Stimulated activated naive CD8-positive, alpha-beta T cell treated with anti-CD3 and anti-CD28 coated beads, Interleukin-15, amount 100 ng/mL, for 72 hours (primary cell): ENCODE results near the gene MAP6.

Experiments used
- ATAC-seq: fragments of 150-1000 bp; cut with Tn5 transposase; 2 replicates; pipeline ENCODE4 v1.10.0; 2021; ENCODE audit warnings: mild to moderate bottlenecking, moderate library complexity
- DNase-seq, 2 donors: peaks; one replicate each; pipeline ENCODE4 v3.0.0; 2021 to 2022
- H3K27ac Mint-ChIP-seq, 2 donors: one replicate each; pipeline ENCODE4 v1.8.0; 2022; ENCODE audit warnings: mild to moderate bottlenecking in 2 of 2, mixed read lengths in 2 of 2, moderate library complexity in 2 of 2
- H3K27me3 Mint-ChIP-seq: one replicate; pipeline ENCODE4 v1.8.0; 2022; ENCODE audit warnings: mixed read lengths
- H3K4me1 Mint-ChIP-seq: one replicate; pipeline ENCODE4 v1.8.0; 2022; ENCODE audit warnings: mild to moderate bottlenecking, mixed read lengths
- H3K4me3 Mint-ChIP-seq, 2 donors: one replicate each; pipeline ENCODE4 v1.8.0; 2022; ENCODE audit warnings: mild to moderate bottlenecking in 2 of 2, mixed read lengths in 2 of 2, moderate library complexity in 1 of 2
- H3K9me3 Mint-ChIP-seq, 2 donors: one replicate each; pipeline ENCODE4 v1.8.0; 2022; ENCODE audit warnings: mixed read lengths in 2 of 2

Gene MAP6

DNA sequence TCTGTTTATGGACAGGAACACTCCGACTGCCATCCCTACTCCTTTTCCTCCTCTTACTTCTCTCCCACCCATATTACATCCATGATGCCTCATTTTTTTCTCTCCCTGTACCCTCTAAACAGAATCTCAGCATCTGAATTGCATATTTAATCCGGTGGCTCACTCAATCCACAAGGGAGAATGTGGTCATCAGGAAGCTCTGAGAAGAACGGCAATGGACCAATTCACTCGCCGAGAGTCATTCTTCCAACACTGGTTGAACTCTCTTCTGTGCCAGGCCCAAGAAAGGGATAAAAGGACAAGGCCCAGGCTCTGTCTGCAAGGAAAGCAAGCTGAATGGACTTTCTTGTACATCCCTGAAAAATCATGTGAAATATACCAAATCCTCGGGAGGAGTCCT lies 15.9 kb downstream of the MAP6 start:
- H3K27ac Mint-ChIP-seq, result no peak overlapping the region
- H3K9me3 Mint-ChIP-seq, result no peaks in the 10 kb centered on the region
- DNase-seq, result no peak
- ATAC-seq, result no peak
- peaks cover 10% of the 10 kb centered on the region for H3K27me3 Mint-ChIP-seq
- no peak overlapping the region for H3K4me3 Mint-ChIP-seq
- peaks cover 16% of the 10 kb centered on the region for H3K4me1 Mint-ChIP-seq

DNA sequence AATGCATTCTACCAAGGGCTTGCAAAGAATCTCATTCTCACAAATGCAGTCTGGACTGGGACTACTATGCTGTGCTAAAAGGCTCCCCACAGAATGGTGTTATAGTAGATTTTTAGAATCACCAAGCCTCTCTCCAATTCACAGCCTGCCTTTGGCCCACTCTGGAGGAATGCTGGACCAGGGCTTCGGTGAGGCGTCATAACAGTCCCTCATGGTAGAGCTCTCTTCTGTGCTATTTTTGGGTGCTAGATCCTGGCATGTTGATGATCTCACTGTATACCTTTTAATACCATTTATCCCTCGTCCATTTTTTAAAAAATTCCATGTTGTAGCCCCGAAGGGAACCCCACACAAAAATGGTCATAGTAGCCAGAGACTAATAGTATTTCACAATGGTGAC lies 17.6 kb downstream of the MAP6 start:
- DNase-seq (no peak), ATAC-seq (no peak)
- Mint-ChIP-seq H3K9me3 (no peaks in the 10 kb centered on the region), H3K4me3 (no peak overlapping the region), H3K27ac (no peak overlapping the region), H3K4me1 (peaks cover 16% of the 10 kb centered on the region), H3K27me3 (peaks cover 8% of the 10 kb centered on the region)

DNA sequence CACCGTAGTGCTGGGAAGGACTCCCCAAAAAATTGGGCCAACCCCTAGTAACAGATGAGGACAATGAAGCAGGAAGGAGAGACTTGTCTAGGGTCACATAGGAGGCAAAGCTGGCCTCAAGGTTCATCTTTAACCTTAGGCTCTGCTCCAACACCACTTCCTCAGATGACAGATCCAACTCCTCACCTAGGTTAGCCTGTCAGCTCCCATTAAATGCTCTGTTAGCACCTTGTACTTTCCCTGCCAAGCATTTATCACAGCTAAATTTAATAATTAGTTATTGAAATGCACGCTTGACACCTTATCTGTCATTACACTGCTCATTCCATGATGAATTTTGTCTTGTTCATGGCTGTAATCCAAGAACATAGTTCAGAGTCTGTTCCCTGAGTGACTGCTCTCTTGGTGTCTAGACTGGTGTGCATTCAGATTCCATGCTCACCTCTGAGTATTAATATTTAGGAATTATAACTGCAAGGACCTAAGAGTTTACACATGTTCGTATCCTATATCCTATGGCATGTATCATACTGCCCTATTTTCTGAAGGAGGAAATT lies 18.6 kb downstream of the MAP6 start:
- peaks cover 12% of the 10 kb centered on the region for H3K4me1 Mint-ChIP-seq
- no peak for DNase-seq
- H3K27me3 Mint-ChIP-seq, result peaks cover 17% of the 10 kb centered on the region
- H3K27ac Mint-ChIP-seq, result no peak overlapping the region
- no peak overlapping the region for H3K4me3 Mint-ChIP-seq
- H3K9me3 Mint-ChIP-seq, result no peaks in the 10 kb centered on the region
- no peak for ATAC-seq

DNA sequence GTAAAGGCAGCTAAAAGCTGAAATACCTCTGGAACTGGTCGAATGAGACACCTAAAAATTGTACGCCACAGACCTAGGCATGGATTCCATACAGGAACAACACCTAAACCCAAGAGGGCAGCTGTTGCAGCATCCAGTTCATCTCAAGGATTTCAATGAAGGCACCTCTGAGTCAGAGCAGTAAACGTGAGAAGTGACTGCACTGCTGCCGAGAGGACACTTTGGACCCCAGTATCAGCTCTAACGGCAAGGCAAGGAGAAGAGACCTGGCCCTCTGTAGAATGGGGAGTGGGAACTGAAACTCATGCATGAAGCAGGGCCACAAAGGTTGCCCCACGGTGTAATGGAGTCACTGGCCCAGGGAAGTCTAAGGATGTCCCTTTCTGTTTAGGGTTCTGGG lies 23.9 kb downstream of the MAP6 start:
- Mint-ChIP-seq H3K27me3 (peaks cover 19% of the 10 kb centered on the region), H3K9me3 (no peaks in the 10 kb centered on the region), H3K27ac (no peak overlapping the region), H3K4me3 (no peak overlapping the region), H3K4me1 (no peaks in the 10 kb centered on the region)
- no peak for DNase-seq
- no peak for ATAC-seq

DNA sequence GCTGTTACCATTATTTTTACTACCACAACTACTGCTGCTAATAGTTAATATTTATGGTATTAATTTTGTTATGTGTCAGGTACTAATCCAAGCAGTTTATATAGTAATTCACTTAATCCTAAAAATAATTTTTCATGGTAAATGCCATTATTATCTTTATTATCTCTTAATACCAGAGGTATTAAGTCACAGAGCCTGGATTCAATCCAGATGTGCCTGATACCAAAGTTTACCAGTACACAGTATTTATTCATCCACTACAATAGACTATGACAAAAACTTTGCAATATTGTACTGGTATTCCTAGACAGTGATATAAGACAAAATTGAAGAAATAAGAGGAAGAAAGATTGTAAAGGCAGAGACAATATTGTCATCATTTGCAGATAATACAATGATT lies 24.5 kb downstream of the MAP6 start:
- Mint-ChIP-seq H3K27me3 (peaks cover 21% of the 10 kb centered on the region), H3K9me3 (no peaks in the 10 kb centered on the region), H3K4me3 (no peak overlapping the region), H3K4me1 (no peaks in the 10 kb centered on the region), H3K27ac (no peak overlapping the region)
- ATAC-seq, result no peak
- DNase-seq, result no peak

DNA sequence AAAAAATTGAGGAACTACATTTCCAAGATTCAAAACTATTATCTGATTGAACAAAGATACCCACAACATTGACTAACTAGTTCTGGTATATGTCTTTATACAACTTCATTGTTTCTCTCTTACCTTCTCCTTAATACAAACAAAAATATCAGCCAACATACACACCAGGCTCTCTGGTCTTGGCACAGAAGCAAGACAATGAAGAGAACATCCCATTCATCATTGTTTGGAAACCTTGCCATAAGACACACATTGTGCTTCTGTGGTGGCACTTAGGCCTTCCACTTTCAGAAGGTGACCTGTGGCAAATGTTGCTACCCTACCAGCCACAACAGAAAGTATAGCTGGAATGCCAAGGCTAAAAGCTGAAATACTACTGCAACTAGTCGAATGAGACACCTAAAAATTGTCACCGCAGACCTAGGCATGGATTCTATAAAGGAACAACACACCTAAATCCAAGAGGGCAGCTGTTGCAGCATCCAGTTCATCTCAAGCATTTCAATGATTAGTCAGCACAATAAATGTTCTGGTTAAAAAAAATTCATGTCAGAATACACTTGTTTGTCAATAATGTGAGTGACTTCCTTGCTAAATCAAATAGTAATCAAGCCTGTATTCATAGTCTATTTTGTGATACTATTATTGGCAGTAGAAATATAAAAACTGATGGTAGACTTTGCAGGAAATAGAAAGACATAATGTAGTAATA lies 26.3 kb downstream of the MAP6 start:
- no peaks in the 10 kb centered on the region for H3K4me1 Mint-ChIP-seq

DNA sequence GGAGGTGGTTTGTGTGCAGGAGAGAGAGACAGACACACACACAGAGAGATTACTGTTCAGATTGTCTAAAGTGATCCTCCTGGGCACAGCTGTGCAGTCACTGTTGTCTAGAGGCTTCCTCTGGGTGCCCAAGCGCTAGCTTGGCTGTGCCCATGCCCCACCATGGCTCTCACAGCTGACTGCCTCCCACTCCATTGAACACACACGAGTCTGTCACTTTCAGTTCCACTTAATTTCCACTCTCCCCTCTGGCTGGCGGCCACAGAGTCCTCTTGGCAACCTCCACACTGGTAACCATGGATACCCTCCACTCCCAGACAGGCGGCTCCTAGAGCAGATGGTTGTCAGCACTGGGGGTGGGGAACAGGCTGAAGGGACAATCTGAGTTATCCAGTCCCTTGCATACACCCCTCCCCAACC lies 29.1 kb downstream of the MAP6 start:
- H3K4me1 Mint-ChIP-seq, result no peaks in the 10 kb centered on the region
- ATAC-seq, result no peak
- no peak for DNase-seq
- H3K27ac Mint-ChIP-seq, result no peak overlapping the region
- no peak overlapping the region for H3K4me3 Mint-ChIP-seq
- no peaks in the 10 kb centered on the region for H3K9me3 Mint-ChIP-seq
- peaks cover 39% of the 10 kb centered on the region for H3K27me3 Mint-ChIP-seq

More for the DNA sequence above, 26.3 kb downstream of the MAP6 start:
- Mint-ChIP-seq H3K27me3 (peaks cover 34% of the 10 kb centered on the region), H3K27ac (no peak overlapping the region), H3K4me3 (no peak overlapping the region), H3K9me3 (no peaks in the 10 kb centered on the region)
- DNase-seq (no peak), ATAC-seq (no peak)

DNA sequence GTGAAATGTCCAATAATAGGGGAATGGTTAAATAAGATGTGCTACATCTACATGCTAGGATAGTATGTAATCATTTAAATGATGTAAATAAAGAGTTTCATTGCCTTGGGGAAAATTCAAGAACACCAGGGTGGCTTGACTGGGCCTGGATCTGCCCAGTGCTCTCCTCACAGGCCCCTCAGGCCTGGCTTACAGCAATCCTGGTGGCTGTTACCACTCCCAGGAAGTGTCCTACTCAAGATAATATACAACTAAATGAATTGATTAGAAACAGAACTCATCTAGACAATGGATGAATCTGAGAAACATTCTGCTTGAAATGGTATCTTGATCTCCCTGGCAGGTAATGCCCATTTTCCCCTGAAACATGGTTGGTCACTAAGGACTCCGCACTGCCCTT lies 30.8 kb downstream of the MAP6 start:
- H3K4me3 Mint-ChIP-seq, result no peak overlapping the region
- H3K27me3 Mint-ChIP-seq, result peaks cover 52% of the 10 kb centered on the region
- no peaks in the 10 kb centered on the region for H3K9me3 Mint-ChIP-seq
- H3K27ac Mint-ChIP-seq, result no peak overlapping the region
- ATAC-seq (no peak), DNase-seq (no peak)
- H3K4me1 Mint-ChIP-seq, result no peaks in the 10 kb centered on the region

DNA sequence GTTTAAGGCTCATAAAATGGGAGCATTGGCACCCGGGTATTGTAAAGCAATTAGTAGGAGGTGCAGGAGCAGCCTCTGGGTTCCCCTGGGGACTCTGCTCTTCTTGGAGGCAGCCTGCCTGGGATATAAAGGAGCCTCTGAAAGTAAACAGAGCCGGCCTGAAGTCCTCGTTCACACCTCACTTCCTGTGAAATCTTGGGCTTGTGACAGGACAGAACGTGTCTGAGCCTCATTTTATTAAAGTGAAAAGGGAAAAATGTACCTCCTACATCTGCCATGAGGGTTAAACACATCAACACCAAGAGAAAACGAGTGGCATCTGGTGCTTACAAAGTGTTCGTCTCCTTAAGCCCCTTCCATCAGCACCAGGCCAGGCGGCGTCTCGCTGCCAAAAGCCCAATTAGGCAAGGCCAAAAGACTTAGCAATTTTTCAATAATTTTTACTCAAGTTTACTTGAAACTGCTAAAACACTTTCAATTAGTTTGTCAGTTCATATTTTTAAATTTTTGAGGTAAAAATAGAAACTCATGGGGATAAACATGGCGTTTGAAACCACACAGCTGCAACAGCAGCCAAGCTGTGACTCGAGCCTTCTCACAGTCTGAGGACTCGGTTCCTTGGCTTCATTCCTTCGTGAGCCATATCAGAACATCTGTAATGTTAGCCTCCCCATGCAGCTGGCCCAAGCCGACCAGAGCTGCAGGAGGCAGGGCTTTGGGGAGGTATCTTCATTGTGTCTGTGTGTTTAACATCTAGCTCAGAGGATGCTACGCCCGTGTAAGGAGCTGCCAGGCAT lies 33.6 kb downstream of the MAP6 start:
- Mint-ChIP-seq H3K4me1 (no peaks in the 10 kb centered on the region), H3K27me3 (peaks cover 68% of the 10 kb centered on the region), H3K27ac (no peak overlapping the region), H3K4me3 (no peak overlapping the region), H3K9me3 (no peaks in the 10 kb centered on the region)
- ATAC-seq, result no peak
- no peak for DNase-seq

DNA sequence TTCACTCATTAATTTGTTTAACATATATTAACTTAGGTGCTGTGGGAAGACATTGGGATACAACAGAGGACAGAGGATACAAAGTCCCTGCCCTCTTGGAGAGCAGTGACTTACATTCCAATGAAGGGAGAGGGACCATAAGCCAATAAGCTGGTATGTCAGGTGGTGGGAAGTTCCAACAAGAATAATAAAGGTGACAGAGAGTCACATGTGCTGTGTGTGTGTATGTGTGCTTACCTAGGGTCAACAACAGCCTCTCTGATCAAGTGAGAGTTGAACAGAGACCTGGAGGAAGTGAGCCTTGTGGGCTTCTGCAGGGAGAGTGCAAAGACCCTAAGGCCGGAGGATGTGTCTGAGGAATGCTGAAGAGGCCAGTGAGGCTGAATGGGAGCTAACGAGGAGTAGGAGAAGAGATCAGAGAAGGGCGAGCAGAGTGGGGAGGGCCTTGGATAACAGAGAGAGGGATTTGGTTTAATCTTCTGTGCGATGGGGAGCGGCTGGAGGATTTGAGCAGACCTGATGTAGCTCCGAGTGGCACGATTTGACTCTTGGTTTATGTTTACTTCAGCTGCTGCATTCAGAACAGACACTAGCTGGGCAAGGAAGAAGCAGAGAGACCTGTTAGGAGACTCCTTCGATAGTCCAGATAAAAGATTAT lies 35.3 kb downstream of the MAP6 start:
- DNase-seq (no peak), ATAC-seq (no peak)
- no peak overlapping the region for H3K27ac Mint-ChIP-seq
- no peak overlapping the region for H3K4me3 Mint-ChIP-seq
- H3K27me3 Mint-ChIP-seq, result peaks cover 55% of the 10 kb centered on the region
- H3K9me3 Mint-ChIP-seq, result no peaks in the 10 kb centered on the region
- H3K4me1 Mint-ChIP-seq, result no peaks in the 10 kb centered on the region

DNA sequence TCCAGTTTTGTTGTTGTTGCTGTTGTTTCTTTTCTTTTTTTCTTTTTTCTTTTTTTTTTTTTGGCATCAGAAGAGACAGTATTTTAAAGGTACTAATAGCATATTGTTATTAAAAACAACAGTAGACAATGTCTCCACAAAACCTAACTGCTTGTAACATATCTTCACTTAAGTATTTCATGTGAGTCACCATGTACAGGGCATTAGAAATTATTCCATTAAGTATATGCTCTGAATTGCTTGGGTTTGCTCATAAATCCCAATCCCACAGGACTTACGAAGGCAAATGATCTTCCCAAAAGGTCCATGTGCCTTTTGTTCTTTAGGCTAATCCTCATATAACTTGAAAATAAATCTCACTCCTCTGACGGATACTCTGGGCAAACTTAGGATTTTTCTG lies 35.9 kb downstream of the MAP6 start:
- Mint-ChIP-seq H3K27ac (no peak overlapping the region), H3K4me1 (no peaks in the 10 kb centered on the region), H3K9me3 (no peaks in the 10 kb centered on the region), H3K4me3 (no peak overlapping the region), H3K27me3 (peaks cover 54% of the 10 kb centered on the region)
- ATAC-seq, result no peak
- no peak for DNase-seq

DNA sequence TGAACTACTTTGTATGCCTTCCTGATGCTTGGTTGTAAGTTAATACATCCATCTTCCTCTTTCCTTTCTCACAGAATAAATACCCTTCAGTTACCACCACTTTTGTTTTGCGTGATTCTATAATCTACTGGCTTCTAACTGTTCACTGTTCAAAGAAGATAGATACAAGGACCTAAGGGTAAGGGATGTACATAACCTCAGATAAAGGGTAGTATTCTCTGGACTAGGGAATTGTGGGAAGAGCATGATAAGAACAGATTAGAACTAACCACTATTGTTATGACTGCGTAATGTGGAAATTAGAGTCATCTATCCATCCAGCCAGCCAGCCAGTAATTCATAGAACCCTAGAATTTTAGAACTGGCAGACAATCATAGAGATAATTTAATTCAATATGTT lies 36.4 kb downstream of the MAP6 start:
- H3K4me3 Mint-ChIP-seq, result no peak overlapping the region
- DNase-seq (no peak), ATAC-seq (no peak)
- peaks cover 58% of the 10 kb centered on the region for H3K27me3 Mint-ChIP-seq
- no peaks in the 10 kb centered on the region for H3K9me3 Mint-ChIP-seq
- no peaks in the 10 kb centered on the region for H3K4me1 Mint-ChIP-seq
- no peak overlapping the region for H3K27ac Mint-ChIP-seq

DNA sequence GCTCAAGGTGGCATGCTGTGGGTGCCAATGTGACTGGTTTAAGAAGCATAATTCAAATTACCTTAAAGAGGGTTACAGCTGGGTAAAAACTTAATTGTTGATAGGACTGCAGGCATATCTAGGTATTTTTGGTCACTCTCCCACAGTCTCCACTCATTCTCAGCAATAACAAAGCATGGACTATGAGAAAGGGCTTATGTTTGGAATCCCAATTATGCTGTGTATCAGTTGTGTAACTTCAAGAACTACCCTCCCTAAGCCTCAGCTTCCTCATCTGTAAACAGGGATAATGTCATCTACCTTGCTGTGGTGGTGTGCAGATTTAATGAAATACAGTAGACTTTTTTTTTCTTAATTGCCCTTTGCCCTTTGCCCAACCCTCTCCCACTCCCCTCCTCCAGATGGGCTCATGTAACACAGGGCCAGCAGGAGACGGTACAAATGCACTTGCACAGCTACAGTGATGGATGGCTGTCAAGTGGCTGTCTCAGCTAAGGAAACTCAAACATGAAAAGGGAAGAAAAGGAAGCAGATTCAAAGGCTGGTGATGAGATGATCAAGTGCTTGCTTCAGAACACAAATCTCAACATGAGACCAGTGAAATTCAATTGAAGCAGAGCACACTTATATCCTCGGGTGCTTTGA lies 37.6 kb downstream of the MAP6 start:
- no peak for ATAC-seq
- H3K4me3 Mint-ChIP-seq, result no peak overlapping the region
- peaks cover 45% of the 10 kb centered on the region for H3K27me3 Mint-ChIP-seq
- no peak overlapping the region for H3K27ac Mint-ChIP-seq
- H3K9me3 Mint-ChIP-seq, result no peaks in the 10 kb centered on the region
- no peak for DNase-seq
- no peaks in the 10 kb centered on the region for H3K4me1 Mint-ChIP-seq

DNA sequence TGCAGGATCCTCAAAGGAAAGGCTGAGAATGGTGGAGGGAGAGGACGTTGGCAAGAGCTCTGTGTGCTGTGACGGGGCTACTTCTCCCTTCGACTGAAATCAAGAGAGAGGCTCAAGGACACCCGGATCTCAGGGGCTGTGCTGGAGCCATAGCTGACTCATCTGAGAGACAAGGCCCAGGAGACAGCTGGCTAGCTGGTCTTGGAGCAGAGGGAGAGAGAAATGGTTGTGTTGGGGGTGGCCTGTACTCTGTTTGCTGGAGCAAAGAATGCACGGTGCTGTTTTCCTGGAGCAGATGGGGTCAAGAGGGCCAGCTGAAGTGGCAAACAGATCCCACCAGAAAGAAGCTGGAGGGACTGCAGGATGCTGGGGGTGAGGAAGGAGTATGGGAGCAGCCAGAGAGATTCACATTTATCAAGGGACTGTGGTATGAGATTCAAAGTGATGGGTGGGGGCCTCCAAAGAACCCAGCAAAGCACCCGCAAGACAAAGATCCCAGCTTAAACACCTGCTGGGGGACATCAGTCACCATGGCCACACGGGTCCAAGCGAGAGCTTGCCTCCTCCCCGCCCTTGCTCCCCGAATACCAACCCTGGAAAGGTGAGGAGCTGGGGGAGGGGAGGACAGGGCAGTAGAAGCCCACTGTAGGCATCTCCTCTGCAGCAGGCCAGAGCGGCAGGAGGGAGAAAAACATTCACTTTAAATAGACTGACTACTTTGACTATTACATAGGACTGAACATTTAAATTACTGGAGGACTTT lies 40.8 kb downstream of the MAP6 start:
- DNase-seq (no peak), ATAC-seq (no peak)
- H3K27ac Mint-ChIP-seq, result peak overlapping the region in 1 of 2 donors; percentile 94
- H3K9me3 Mint-ChIP-seq, result no peaks in the 10 kb centered on the region
- H3K4me3 Mint-ChIP-seq, result no peak overlapping the region
- no peaks in the 10 kb centered on the region for H3K4me1 Mint-ChIP-seq
- H3K27me3 Mint-ChIP-seq, result peaks cover 28% of the 10 kb centered on the region
